ENCODE data around the gene UBR1. TPM values are rescaled to one million over a fixed set of nuclear protein-coding genes. Genes with fewer than 3 reads are reported as not detected.
"Not testable (repeated sequence)": the region's sequence is repeated elsewhere in the genome, so short reads cannot be mapped to it uniquely, and the experiment has no call there.

The UBR1 gene
- total RNA-seq, 2 experiments from 2014 or later: 42.6 to 45.9 TPM

DNA sequence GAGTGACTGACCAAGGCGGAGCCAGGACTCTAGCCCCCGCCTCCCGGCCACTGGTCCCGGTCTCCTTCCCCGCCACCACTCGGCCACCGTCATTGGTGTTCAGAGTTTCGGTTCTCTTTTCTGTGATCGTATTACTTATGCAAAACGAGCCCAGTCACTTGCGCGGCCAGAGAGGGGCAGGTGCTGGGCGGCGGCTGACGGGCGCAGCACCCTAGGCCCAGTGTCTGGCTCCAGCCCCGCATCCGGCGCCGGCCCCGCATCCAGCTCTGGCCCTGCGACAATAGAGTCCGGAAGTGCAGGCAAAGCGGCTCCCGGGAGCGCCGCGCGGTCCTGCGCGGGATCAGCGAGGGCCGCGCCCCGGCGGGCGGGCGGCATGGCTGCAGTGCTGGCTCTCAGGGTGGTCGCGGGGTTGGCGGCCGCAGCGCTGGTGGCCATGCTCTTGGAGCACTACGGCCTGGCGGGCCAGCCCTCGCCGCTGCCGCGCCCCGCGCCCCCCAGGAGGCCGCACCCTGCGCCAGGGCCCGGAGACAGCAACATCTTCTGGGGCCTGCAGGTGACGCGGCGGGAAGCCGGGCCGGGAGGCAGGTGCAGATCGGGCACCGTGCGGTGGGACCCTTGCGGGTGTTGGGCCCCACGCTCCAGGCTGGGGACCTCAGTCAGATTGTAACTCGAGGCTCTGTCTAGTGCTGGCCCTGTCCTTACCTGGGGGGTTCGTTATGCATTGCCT lies 27.8 kb upstream of the UBR1 start, which contains the start of gene TMEM62:
Gene TMEM62, plus strand, starts transcription at position 157 of the 727 bp plus-strand sequence. Its CDS starts 217 bp downstream, at position 374.
- H3K4me1 ChIP-seq (ENCODE audit: insufficient read depth, low read length): peaks cover 15% of the 10 kb centered on the region
- Mint-ChIP-seq H3K4me1 (ENCODE audit: low read depth) (peaks cover 17% of the 10 kb centered on the region), H3K9me3 (peaks cover 3% of the 10 kb centered on the region), H3K36me3 (ENCODE audit: low read depth) (peaks cover 41% of the 10 kb centered on the region), H3K27me3 (no peaks in the 10 kb centered on the region), H3K27ac (peak within 1 kb of the TSS; percentile 69), H3K4me3 (peak within 1 kb of the TSS; percentile 90)
- POLR2A ChIA-PET: interaction anchor here (1.0 to 1.6 kb wide), 4 partner anchors 18 to 52 kb away, joined by 4 to 13 read pairs (median 8); partner anchors contain the start of genes CCNDBP1 and UBR1
- H3K4me3 ChIP-seq (ENCODE audit: low read length): peak within 1 kb of the TSS; percentile 65
- TF ChIP-seq, protein P1, sequence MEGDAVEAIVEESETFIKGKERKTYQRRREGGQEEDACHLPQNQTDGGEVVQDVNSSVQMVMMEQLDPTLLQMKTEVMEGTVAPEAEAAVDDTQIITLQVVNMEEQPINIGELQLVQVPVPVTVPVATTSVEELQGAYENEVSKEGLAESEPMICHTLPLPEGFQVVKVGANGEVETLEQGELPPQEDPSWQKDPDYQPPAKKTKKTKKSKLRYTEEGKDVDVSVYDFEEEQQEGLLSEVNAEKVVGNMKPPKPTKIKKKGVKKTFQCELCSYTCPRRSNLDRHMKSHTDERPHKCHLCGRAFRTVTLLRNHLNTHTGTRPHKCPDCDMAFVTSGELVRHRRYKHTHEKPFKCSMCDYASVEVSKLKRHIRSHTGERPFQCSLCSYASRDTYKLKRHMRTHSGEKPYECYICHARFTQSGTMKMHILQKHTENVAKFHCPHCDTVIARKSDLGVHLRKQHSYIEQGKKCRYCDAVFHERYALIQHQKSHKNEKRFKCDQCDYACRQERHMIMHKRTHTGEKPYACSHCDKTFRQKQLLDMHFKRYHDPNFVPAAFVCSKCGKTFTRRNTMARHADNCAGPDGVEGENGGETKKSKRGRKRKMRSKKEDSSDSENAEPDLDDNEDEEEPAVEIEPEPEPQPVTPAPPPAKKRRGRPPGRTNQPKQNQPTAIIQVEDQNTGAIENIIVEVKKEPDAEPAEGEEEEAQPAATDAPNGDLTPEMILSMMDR (IDR thresholded peaks at IDR 0.05): no peak
- intact Hi-C loops (cut with DNase I, micrococcal nuclease): loop anchor here (1.0 to 2.0 kb wide), 3 partner anchors 27 to 52 kb away; partner anchors contain the start of genes UBR1 (in 2 of the 2) and CCNDBP1 (in 1 of the 2)
- CTCF ChIA-PET: interaction anchor here (0.6 kb wide), 2 partner anchors 40 to 564 kb away, joined by 3 to 6 read pairs; no protein-coding TSS in a partner anchor
- H3K36me3 ChIP-seq (ENCODE audit: insufficient read depth, low read length): peaks cover 24% of the 10 kb centered on the region
- H3K27ac ChIP-seq (ENCODE audit: low read depth in 1 of 2, low read length in 2 of 2): peak within 1 kb of the TSS; percentile 22 to 41
- no peaks in the 10 kb centered on the region for H3K27me3 ChIP-seq (ENCODE audit: control insufficient read depth in 1 of 2, insufficient read depth in 2 of 2, low read length in 2 of 2)
- ATAC-seq (ENCODE audit: poor library complexity): peak; percentile 79
- DNase-seq: peak; percentile 26 to 79 (median 44)
- no peaks in the 10 kb centered on the region for H3K9me3 ChIP-seq (ENCODE audit: control insufficient read depth in 1 of 2, insufficient read depth in 1 of 2, low read length in 2 of 2)

DNA sequence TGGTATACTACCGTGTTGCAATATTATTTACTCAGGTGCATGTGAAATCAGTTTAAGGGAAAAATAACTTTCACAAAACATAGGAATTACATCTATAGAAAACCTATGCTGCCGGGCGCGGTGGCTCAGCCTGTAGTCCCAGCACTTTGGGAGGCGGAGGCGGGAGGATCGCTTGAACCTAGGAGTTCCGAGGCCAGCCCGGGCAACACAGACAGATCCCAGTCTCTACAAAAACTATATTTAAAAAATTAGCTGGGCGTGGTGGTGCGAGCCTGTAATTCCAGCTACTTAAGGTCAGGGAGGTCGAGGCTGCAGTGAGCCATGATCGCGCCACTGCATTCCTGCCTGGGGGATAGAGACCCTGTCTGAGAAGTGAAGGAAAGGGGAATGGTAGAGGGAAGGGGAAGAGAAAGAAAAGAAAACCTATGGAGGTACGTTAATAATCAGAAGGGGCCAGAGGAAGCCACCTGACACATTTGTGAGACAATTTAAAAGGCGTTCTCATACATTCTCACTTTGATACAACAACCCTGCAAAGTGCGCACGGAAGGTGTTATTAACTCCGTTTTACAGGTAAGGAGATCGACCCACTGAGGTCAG lies 27.1 kb upstream of the UBR1 start:
- intact Hi-C loops (cut with DNase I, micrococcal nuclease): loop anchor here (1.0 to 2.0 kb wide), 2 partner anchors 26 to 52 kb away; partner anchors contain the start of genes CCNDBP1 (in 1 of the 2) and UBR1 (in 1 of the 2)
- TF ChIP-seq, protein P1 (IDR thresholded peaks at IDR 0.05): no peak
- no peak for ATAC-seq (ENCODE audit: poor library complexity)
- H3K27me3 Mint-ChIP-seq: no peaks in the 10 kb centered on the region
- Histone ChIP-seq H3K4me3 (ENCODE audit: low read length) (peak overlapping the region; percentile 65), H3K4me1 (ENCODE audit: insufficient read depth, low read length) (peaks cover 15% of the 10 kb centered on the region), H3K9me3 (ENCODE audit: control insufficient read depth in 1 of 2, insufficient read depth in 1 of 2, low read length in 2 of 2) (no peaks in the 10 kb centered on the region), H3K27me3 (ENCODE audit: control insufficient read depth in 1 of 2, insufficient read depth in 2 of 2, low read length in 2 of 2) (no peaks in the 10 kb centered on the region), H3K36me3 (ENCODE audit: insufficient read depth, low read length) (peaks cover 18% of the 10 kb centered on the region), H3K27ac (ENCODE audit: low read depth in 1 of 2, low read length in 2 of 2) (peak overlapping the region; percentile 10 to 41)
- peak overlapping the region; percentile 69 for H3K27ac Mint-ChIP-seq
- ChIA-PET CTCF (no interaction called here), POLR2A (interaction anchor here (1.0 to 1.4 kb wide), 3 partner anchors 19 to 53 kb away, joined by 4 to 13 read pairs (median 7); partner anchors contain the start of genes CCNDBP1 and UBR1)
- peaks cover 35% of the 10 kb centered on the region for H3K36me3 Mint-ChIP-seq (ENCODE audit: low read depth)
- H3K4me1 Mint-ChIP-seq (ENCODE audit: low read depth): peaks cover 17% of the 10 kb centered on the region
- H3K9me3 Mint-ChIP-seq: peaks cover 4% of the 10 kb centered on the region
- H3K4me3 Mint-ChIP-seq: peak overlapping the region; percentile 90
- DNase-seq: peak in 1 of 14 experiments; percentile 9

DNA sequence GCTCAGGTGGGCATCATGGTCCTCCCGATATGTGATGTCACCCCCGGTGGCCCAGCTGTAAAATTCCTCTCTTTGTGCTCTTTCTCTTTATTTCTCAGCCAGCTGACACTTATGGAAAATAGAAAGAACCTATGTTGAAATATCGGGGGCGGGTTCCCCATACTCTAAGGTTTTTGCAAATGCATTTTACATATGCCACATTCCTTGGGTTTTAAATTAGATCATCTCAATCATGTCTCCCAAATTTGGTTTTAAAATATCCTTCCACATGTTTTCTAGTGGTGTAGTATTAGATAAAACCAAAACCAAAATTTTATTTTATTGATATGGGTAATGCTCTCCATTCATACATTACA lies 23.1 kb upstream of the UBR1 start:
- Mint-ChIP-seq H3K9me3 (peaks cover 4% of the 10 kb centered on the region), H3K27ac (no peak overlapping the region), H3K4me3 (no peak overlapping the region), H3K36me3 (ENCODE audit: low read depth) (peaks cover 5% of the 10 kb centered on the region), H3K27me3 (peaks cover 8% of the 10 kb centered on the region), H3K4me1 (ENCODE audit: low read depth) (peaks cover 6% of the 10 kb centered on the region)
- no peaks in the 10 kb centered on the region for H3K9me3 ChIP-seq (ENCODE audit: control insufficient read depth in 1 of 2, insufficient read depth in 1 of 2, low read length in 2 of 2)
- peaks cover 8% of the 10 kb centered on the region for H3K4me1 ChIP-seq (ENCODE audit: insufficient read depth, low read length)
- intact Hi-C loops (cut with DNase I, micrococcal nuclease): loop anchor here in 1 of 2 experiments (10.0 kb wide), 1 partner anchor 634 kb away; the partner anchor contains the start of genes SNAP23 and ZNF106
- ChIA-PET POLR2A (no interaction called here), CTCF (no interaction called here)
- DNase-seq (no peak), ATAC-seq (ENCODE audit: poor library complexity) (no peak)
- H3K27ac ChIP-seq (ENCODE audit: low read depth in 1 of 2, low read length in 2 of 2): no peak overlapping the region
- TF ChIP-seq, protein P1 (IDR thresholded peaks at IDR 0.05): no peak
- H3K36me3 ChIP-seq (ENCODE audit: insufficient read depth, low read length): no peaks in the 10 kb centered on the region
- H3K4me3 ChIP-seq (ENCODE audit: low read length): no peak overlapping the region
- H3K27me3 ChIP-seq (ENCODE audit: control insufficient read depth in 1 of 2, insufficient read depth in 2 of 2, low read length in 2 of 2): no peaks in the 10 kb centered on the region

DNA sequence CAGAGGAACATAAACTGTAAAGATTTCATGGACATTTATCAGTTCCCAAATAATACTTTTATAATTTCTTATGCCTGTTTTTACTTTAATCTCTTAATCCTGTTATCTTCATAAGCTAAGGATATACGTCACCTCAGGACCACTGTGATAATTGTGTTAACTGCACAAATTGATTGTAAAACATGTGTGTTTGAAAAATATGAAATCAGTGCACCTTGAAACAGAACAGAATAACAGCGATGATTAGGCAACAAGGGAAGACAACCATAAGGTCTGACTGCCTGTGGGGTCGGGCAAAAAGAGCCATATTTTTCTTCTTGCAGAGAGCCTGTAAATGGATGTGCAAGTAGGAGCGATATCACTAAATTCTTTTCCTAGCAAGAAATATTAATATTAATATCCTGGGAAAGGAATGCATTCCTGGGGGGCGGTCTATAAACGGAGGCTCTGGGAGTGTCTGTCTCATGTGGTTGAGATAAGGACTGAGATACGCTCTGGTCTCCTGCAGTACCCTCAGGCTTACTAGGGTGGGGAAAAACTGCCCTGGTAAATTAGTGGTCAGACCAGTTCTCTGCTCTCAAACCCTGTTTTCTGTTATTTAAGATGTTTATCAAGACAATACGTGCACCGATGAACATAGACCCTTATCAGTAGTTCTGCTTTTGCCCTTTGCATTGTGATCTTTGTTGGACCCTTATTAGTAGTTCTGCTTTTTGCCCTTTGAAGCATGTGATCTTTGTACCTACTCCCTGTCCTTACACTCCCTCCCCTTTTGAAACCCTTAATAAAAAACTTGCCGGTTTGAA lies 22.5 kb upstream of the UBR1 start:
- POLR2A ChIA-PET; H3K27me3 Mint-ChIP-seq; H3K27ac Mint-ChIP-seq; H3K36me3 Mint-ChIP-seq (ENCODE audit: low read depth); CTCF ChIA-PET; H3K9me3 ChIP-seq (ENCODE audit: control insufficient read depth in 1 of 2, insufficient read depth in 1 of 2, low read length in 2 of 2); DNase-seq; H3K9me3 Mint-ChIP-seq; H3K4me3 Mint-ChIP-seq; H3K27ac ChIP-seq (ENCODE audit: low read depth in 1 of 2, low read length in 2 of 2); ATAC-seq (ENCODE audit: poor library complexity); H3K4me3 ChIP-seq (ENCODE audit: low read length); H3K4me1 Mint-ChIP-seq (ENCODE audit: low read depth); H3K4me1 ChIP-seq (ENCODE audit: insufficient read depth, low read length); H3K36me3 ChIP-seq (ENCODE audit: insufficient read depth, low read length); H3K27me3 ChIP-seq (ENCODE audit: control insufficient read depth in 1 of 2, insufficient read depth in 2 of 2, low read length in 2 of 2): not testable (repeated sequence)
- intact Hi-C loops (cut with DNase I, micrococcal nuclease): loop anchor here in 1 of 2 experiments (10.0 kb wide), 1 partner anchor 634 kb away; the partner anchor contains the start of genes SNAP23 and ZNF106
